ENCODE measurements around the gene AFAP1L2.

The AFAP1L2 gene

GRCh38 chr10:114398587-114399331 is 5.5 kb downstream of the AFAP1L2 start:
- H3K9me3 ChIP-seq (ENCODE audit: control insufficient read depth, insufficient read depth, low read length): no peaks in the 10 kb centered on the region
- H3K27me3 ChIP-seq (ENCODE audit: control insufficient read depth, low read length): peaks cover 62% of the 10 kb centered on the region
- H3K36me3 ChIP-seq (ENCODE audit: control insufficient read depth, low read length): no peaks in the 10 kb centered on the region
- no peaks in the 10 kb centered on the region for H3K79me2 ChIP-seq (ENCODE audit: control insufficient read depth, low read length)
- H3K4me2 ChIP-seq (ENCODE audit: low read length): no peak overlapping the region
- no peak overlapping the region for H3K27ac ChIP-seq (ENCODE audit: low read depth, low read length)
- H3K4me1 ChIP-seq (ENCODE audit: control insufficient read depth, low read length): no peaks in the 10 kb centered on the region
- no peaks in the 10 kb centered on the region for H3K9me2 ChIP-seq (replicated peaks; ENCODE audit: control insufficient read depth, low read length)
- no peaks in the 10 kb centered on the region for H4K20me1 ChIP-seq (ENCODE audit: control insufficient read depth, insufficient read depth, low read depth, low read length)
- no peak for TF ChIP-seq CTCF (IDR thresholded peaks at IDR 0.05; ENCODE audit: low read depth, low read length, poor library complexity, severe bottlenecking)
- no peak for TF ChIP-seq EZH2phosphoT487 (IDR thresholded peaks at IDR 0.05; ENCODE audit: borderline replicate concordance, low read length)
- no peaks in the 10 kb centered on the region for H3F3A ChIP-seq (ENCODE audit: control insufficient read depth, insufficient read depth)
- no peak overlapping the region for H3K4me3 ChIP-seq (ENCODE audit: low read length)

- H3K4me1 ChIP-seq (ENCODE audit: control insufficient read depth, low read length): no peaks in the 10 kb centered on the region
- H3K9me2 ChIP-seq (replicated peaks; ENCODE audit: control insufficient read depth, low read length): no peaks in the 10 kb centered on the region
- H4K20me1 ChIP-seq (ENCODE audit: control insufficient read depth, insufficient read depth, low read depth, low read length): no peaks in the 10 kb centered on the region
- H3K27me3 ChIP-seq (ENCODE audit: control insufficient read depth, low read length): peaks cover 59% of the 10 kb centered on the region
- no peak for TF ChIP-seq CTCF (IDR thresholded peaks at IDR 0.05; ENCODE audit: low read depth, low read length, poor library complexity, severe bottlenecking)
- TF ChIP-seq EZH2phosphoT487 (IDR thresholded peaks at IDR 0.05; ENCODE audit: borderline replicate concordance, low read length): no peak
- H3K4me2 ChIP-seq (ENCODE audit: low read length): no peak overlapping the region
- H3K79me2 ChIP-seq (ENCODE audit: control insufficient read depth, low read length): no peaks in the 10 kb centered on the region
- H3K27ac ChIP-seq (ENCODE audit: low read depth, low read length): no peak overlapping the region
- no peaks in the 10 kb centered on the region for H3K36me3 ChIP-seq (ENCODE audit: control insufficient read depth, low read length)
- no peaks in the 10 kb centered on the region for H3F3A ChIP-seq (ENCODE audit: control insufficient read depth, insufficient read depth)
- H3K9me3 ChIP-seq (ENCODE audit: control insufficient read depth, insufficient read depth, low read length): no peaks in the 10 kb centered on the region
- no peak overlapping the region for H3K4me3 ChIP-seq (ENCODE audit: low read length)
Measured at GRCh38 chr10:114397651-114398145, 6.6 kb downstream of the AFAP1L2 start.

- no peak overlapping the region for H3K27ac ChIP-seq (ENCODE audit: low read depth, low read length)
Measured at GRCh38 chr10:114396464-114396863, 7.8 kb downstream of the AFAP1L2 start.

More at GRCh38 chr10:114396464-114396863, 7.8 kb downstream of the AFAP1L2 start:
- no peaks in the 10 kb centered on the region for H3K4me1 ChIP-seq (ENCODE audit: control insufficient read depth, low read length)
- H3K4me2 ChIP-seq (ENCODE audit: low read length): no peak overlapping the region
- H4K20me1 ChIP-seq (ENCODE audit: control insufficient read depth, insufficient read depth, low read depth, low read length): no peaks in the 10 kb centered on the region
- no peak overlapping the region for H3K4me3 ChIP-seq (ENCODE audit: low read length)
- H3K79me2 ChIP-seq (ENCODE audit: control insufficient read depth, low read length): no peaks in the 10 kb centered on the region
- TF ChIP-seq EZH2phosphoT487 (IDR thresholded peaks at IDR 0.05; ENCODE audit: borderline replicate concordance, low read length) (no peak), CTCF (IDR thresholded peaks at IDR 0.05; ENCODE audit: low read depth, low read length, poor library complexity, severe bottlenecking) (no peak)
- no peaks in the 10 kb centered on the region for H3K9me2 ChIP-seq (replicated peaks; ENCODE audit: control insufficient read depth, low read length)
- no peaks in the 10 kb centered on the region for H3K9me3 ChIP-seq (ENCODE audit: control insufficient read depth, insufficient read depth, low read length)
- H3F3A ChIP-seq (ENCODE audit: control insufficient read depth, insufficient read depth): no peaks in the 10 kb centered on the region
- no peaks in the 10 kb centered on the region for H3K36me3 ChIP-seq (ENCODE audit: control insufficient read depth, low read length)
- H3K27me3 ChIP-seq (ENCODE audit: control insufficient read depth, low read length): peaks cover 51% of the 10 kb centered on the region
